Thyroid gland (tissue), 4 donors: ENCODE measurements around the gene ZFYVE9. TPM values are rescaled to one million over a fixed set of nuclear protein-coding genes. Genes with fewer than 3 reads are reported as not detected.

Source experiments
- DNase-seq, 2 donors: peaks; one replicate each; pipeline ENCODE4 v3.0.0-alpha.2; 2019
- H3K27ac ChIP-seq, 3 donors: fragments of 200-600 bp; sonication (generic); 1 replicate in 2 of 3; 2 replicates in 1 of 3; pipeline ENCODE4 v1.5.1; 2016 to 2019; ENCODE audit warnings: mild to moderate bottlenecking in 1 of 3, moderate library complexity in 1 of 3
- H3K27me3 ChIP-seq: fragments of 200-600 bp; sonication (generic); one replicate; pipeline ENCODE4 v1.5.1; 2019
- H3K36me3 ChIP-seq, 2 donors: fragments of 200-600 bp; sonication (generic); one replicate each; pipeline ENCODE4 v1.5.1; 2016 to 2019
- H3K4me1 ChIP-seq, 2 donors: fragments of 200-600 bp; sonication (generic); one replicate each; pipeline ENCODE4 v1.5.1; 2017 to 2019
- H3K4me3 ChIP-seq, 3 donors: fragments of 200-600 bp; sonication (generic); replicated peaks in 1 of 3; 1 replicate in 2 of 3; 2 replicates in 1 of 3; pipeline ENCODE4 v1.5.1; 2016; ENCODE audit warnings: mild to moderate bottlenecking in 1 of 3
- H3K9me3 ChIP-seq: fragments of 200-600 bp; sonication (generic); one replicate; pipeline ENCODE4 v1.5.1; 2017
- POLR2A ChIP-seq, 2 donors: fragments of 450-650 bp; IDR thresholded peaks; one replicate each; pipeline ENCODE4 v1.6.1; 2017; ENCODE audit warnings: antibody characterized with exemption in 2 of 2, mild to moderate bottlenecking in 2 of 2, moderate library complexity in 1 of 2
- WGBS, 2 donors: methylation state at CpG; one replicate each; pipeline ENCODE4 v1.1.5; 2017; 5-methylcytosine and 5-hydroxymethylcytosine counted together
- intact Hi-C: fragments of 100-400 bp; cut with DNase I; formaldehyde crosslinking; loops from one replicate; pipeline ENCODE4 v1.15.1; 2023
- total RNA-seq, 4 donors: library from RNA; depleted of rRNA; stranded (reverse); fragments of >200 nt; gene quantifications; one replicate each; pipeline ENCODE4 v1.2.3, GENCODE V29; 2016
- TF ChIP-seq, protein P1 (sequence below), 6 experiments: fragments of 200-600 bp in 3 of 6; fragments of 450-650 bp in 3 of 6; sonication (generic) in 3 of 6; IDR thresholded peaks; one replicate each; pipeline ENCODE4 v1.5.1; 2016 to 2019; ENCODE audit warnings: antibody characterized with exemption in 6 of 6, mild to moderate bottlenecking in 2 of 6, inconsistent platforms in 1 of 6, moderate library complexity in 1 of 6

ZFYVE9 gene
- total RNA-seq, 4 donors from 2014 or later: 51.1 to 58.8 (median 54.1) TPM

DNA sequence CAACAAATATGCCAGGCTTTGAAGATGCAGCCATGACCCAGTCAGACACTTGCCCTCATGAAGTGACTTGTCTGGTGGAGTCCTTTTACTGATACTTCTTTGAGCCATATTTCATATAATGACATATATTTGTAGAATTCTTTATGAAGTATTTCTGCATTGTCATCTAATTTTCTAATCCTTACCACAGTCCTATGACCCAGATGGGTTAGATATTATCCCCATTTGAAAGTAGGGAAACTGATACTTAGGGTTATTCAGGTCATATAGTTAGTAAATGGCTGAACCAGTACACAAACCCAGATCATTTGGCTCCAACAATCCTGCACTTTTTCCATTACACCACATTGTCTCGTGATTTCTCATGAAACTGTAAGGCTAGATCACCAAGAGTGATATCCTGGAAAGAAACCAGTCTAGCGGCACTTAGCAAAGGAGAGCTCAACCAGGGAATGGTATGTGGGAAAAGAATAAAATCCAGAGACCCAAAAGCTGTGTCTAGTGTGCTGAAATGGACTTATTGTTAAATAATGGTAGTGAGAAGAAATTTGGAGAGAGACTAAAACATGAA lies 49.6 kb downstream of the ZFYVE9 start:
- H3K9me3 ChIP-seq: no peaks in the 10 kb centered on the region
- no peak overlapping the region for H3K4me3 ChIP-seq
- H3K27me3 ChIP-seq: no peaks in the 10 kb centered on the region
- TF ChIP-seq, protein P1, sequence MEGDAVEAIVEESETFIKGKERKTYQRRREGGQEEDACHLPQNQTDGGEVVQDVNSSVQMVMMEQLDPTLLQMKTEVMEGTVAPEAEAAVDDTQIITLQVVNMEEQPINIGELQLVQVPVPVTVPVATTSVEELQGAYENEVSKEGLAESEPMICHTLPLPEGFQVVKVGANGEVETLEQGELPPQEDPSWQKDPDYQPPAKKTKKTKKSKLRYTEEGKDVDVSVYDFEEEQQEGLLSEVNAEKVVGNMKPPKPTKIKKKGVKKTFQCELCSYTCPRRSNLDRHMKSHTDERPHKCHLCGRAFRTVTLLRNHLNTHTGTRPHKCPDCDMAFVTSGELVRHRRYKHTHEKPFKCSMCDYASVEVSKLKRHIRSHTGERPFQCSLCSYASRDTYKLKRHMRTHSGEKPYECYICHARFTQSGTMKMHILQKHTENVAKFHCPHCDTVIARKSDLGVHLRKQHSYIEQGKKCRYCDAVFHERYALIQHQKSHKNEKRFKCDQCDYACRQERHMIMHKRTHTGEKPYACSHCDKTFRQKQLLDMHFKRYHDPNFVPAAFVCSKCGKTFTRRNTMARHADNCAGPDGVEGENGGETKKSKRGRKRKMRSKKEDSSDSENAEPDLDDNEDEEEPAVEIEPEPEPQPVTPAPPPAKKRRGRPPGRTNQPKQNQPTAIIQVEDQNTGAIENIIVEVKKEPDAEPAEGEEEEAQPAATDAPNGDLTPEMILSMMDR (IDR thresholded peaks at IDR 0.05): no peak
- TF ChIP-seq POLR2A (IDR thresholded peaks at IDR 0.05): no peak
- no peak overlapping the region for H3K27ac ChIP-seq
- no peaks in the 10 kb centered on the region for H3K36me3 ChIP-seq
- intact Hi-C loops: no loop called here
- DNase-seq: no peak
- WGBS, 2 donors: 73 to 77% methylated on average over 2 of the region's 2 CpGs
- H3K4me1 ChIP-seq: peaks cover 11 to 31% of the 10 kb centered on the region in 2 donors

DNA sequence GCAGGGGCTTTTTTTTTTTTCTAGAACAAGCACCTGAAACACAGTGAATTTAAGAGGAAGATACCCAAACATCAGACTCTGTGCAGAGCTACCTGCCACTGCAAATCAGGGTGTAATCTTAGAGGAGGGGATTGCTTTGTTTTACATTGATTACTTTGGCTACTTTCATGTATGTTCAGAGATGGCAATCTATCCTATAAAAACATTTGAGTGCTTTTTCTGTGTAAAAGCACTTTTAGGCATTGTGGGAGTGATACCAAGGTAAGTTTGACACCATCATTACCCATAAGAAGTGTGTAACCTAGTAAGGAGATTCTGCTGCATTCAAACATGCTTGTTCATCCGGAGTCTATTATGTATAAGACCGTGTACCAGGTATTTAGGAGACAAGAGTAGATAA lies 50.1 kb downstream of the ZFYVE9 start:
- no peaks in the 10 kb centered on the region for H3K36me3 ChIP-seq
- no peak overlapping the region for H3K4me3 ChIP-seq
- no peak for DNase-seq
- H3K9me3 ChIP-seq: no peaks in the 10 kb centered on the region
- intact Hi-C loops: no loop called here
- peaks cover 10 to 26% of the 10 kb centered on the region in 2 donors for H3K4me1 ChIP-seq
- H3K27me3 ChIP-seq: no peaks in the 10 kb centered on the region
- no peak for TF ChIP-seq POLR2A (IDR thresholded peaks at IDR 0.05)
- TF ChIP-seq, protein P1 (IDR thresholded peaks at IDR 0.05): no peak
- no peak overlapping the region for H3K27ac ChIP-seq
- WGBS, 2 donors: 74 to 83% methylated on average over 2 of the region's 2 CpGs

- intact Hi-C loops: no loop called here
- H3K4me1 ChIP-seq: peaks cover 10 to 26% of the 10 kb centered on the region in 2 donors
- H3K27me3 ChIP-seq: no peaks in the 10 kb centered on the region
- no peak overlapping the region for H3K4me3 ChIP-seq
- 92 to 95% methylated on average over 1 of the region's 1 CpG for WGBS, 2 donors
- no peak for DNase-seq
- no peak for TF ChIP-seq POLR2A (IDR thresholded peaks at IDR 0.05)
- TF ChIP-seq, protein P1 (IDR thresholded peaks at IDR 0.05): no peak
- no peaks in the 10 kb centered on the region for H3K9me3 ChIP-seq
- no peak overlapping the region for H3K27ac ChIP-seq
- H3K36me3 ChIP-seq: no peaks in the 10 kb centered on the region
These were observed 50.5 kb downstream of the ZFYVE9 start for GRCh38 chr1:52192436-52192835.

DNA sequence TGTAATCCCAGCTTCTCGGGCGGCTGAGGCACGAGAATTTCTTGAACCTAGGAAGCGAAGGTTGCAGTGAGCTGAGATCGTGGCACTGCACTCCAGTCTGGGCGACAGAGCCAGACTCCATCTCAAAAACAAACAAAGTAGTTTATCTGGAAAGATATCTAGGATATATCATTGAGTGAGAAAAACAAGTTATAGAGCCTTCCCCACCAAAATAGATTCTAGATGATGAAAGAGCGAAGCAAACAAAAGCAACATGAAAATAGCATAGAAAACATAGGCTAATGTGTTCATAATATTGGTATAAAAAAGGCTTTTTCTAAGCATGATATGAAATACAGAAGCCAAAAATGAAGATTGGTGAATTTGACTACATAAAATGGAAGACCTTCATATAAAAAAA lies 52.1 kb downstream of the ZFYVE9 start:
- WGBS, 2 donors: 81 to 82% methylated on average over 7 of the region's 7 CpGs
- TF ChIP-seq, protein P1 (IDR thresholded peaks at IDR 0.05): no peak
- TF ChIP-seq POLR2A (IDR thresholded peaks at IDR 0.05): no peak
- no peaks in the 10 kb centered on the region for H3K9me3 ChIP-seq
- no peak overlapping the region for H3K27ac ChIP-seq
- DNase-seq: no peak
- H3K4me1 ChIP-seq: peaks cover 10 to 25% of the 10 kb centered on the region in 2 donors
- H3K27me3 ChIP-seq: no peaks in the 10 kb centered on the region
- H3K36me3 ChIP-seq: no peaks in the 10 kb centered on the region
- intact Hi-C loops: no loop called here
- H3K4me3 ChIP-seq: no peak overlapping the region

- intact Hi-C loops: no loop called here
- Histone ChIP-seq H3K4me1 (peaks cover 4 to 13% of the 10 kb centered on the region in 2 donors), H3K27me3 (no peaks in the 10 kb centered on the region), H3K4me3 (no peak overlapping the region), H3K36me3 (no peaks in the 10 kb centered on the region), H3K27ac (no peak overlapping the region), H3K9me3 (no peaks in the 10 kb centered on the region)
- no peak for TF ChIP-seq POLR2A (IDR thresholded peaks at IDR 0.05)
- WGBS, 2 donors: 71 to 83% methylated on average over 1 of the region's 1 CpG
- no peak for DNase-seq
These were observed 53.3 kb downstream of the ZFYVE9 start for GRCh38 chr1:52195161-52195560.
